Neural crest cell (in vitro differentiated cells): ENCODE results near the gene IPO11. TPM values are rescaled to one million over a fixed set of nuclear protein-coding genes. Genes with fewer than 3 reads are reported as not detected.

Experiments
- total RNA-seq: library from RNA; stranded (reverse); gene quantifications from 2 replicates; pipeline ENCODE4 v1.2.1, GENCODE V29; 2021

IPO11 gene
- total RNA-seq, 1 donor from 2014 or later = 48.2 TPM

Other genes starting within 250 kb of the IPO11 start
- gene KIF2A, start 106.6 kb upstream of the IPO11 start, total RNA-seq = 96.2 and 101 TPM in 2 replicates
- gene DIMT1, start 8.9 kb upstream of the IPO11 start, total RNA-seq = 32.2 and 34.5 TPM in 2 replicates
- 0.19 and 0.34 TPM in 2 replicates for gene LRRC70, start 166.1 kb downstream of the IPO11 start, total RNA-seq